GM18861 (cell line): ENCODE data around the gene SLC6A3.
"Not testable (repeated sequence)": the region's sequence is repeated elsewhere in the genome, so short reads cannot be mapped to it uniquely, and the experiment has no call there.

ENCODE experiments used
- ATAC-seq: cut with Tn5 transposase; IDR thresholded peaks from one replicate; pipeline ENCODE4 v1.9.1; 2021; ENCODE audit not compliant: unreplicated experiment

Gene SLC6A3

GRCh38 chr5:1478271-1479035 is 33.2 kb upstream of the SLC6A3 start:
- ATAC-seq, result no peak

GRCh38 chr5:1477341-1477740 is 32.1 kb upstream of the SLC6A3 start:
- ATAC-seq, result no peak

- no peak for ATAC-seq
These were observed 31.7 kb upstream of the SLC6A3 start for GRCh38 chr5:1476967-1477310.

GRCh38 chr5:1476181-1476966 is 31.1 kb upstream of the SLC6A3 start:
- no peak for ATAC-seq

- ATAC-seq, result not testable (repeated sequence)
These were observed 30.3 kb upstream of the SLC6A3 start for GRCh38 chr5:1475544-1475900.

GRCh38 chr5:1474866-1475543 is 29.8 kb upstream of the SLC6A3 start:
- ATAC-seq, result no peak

- ATAC-seq, result no peak
These were observed 29.1 kb upstream of the SLC6A3 start for GRCh38 chr5:1474183-1474839.

- ATAC-seq, result no peak
These were observed 28.5 kb upstream of the SLC6A3 start for GRCh38 chr5:1473746-1474145.

GRCh38 chr5:1472964-1473628 is 27.9 kb upstream of the SLC6A3 start:
- no peak for ATAC-seq

- ATAC-seq, result no peak
These were observed 27.0 kb upstream of the SLC6A3 start for GRCh38 chr5:1471997-1472963.

- no peak for ATAC-seq
These were observed 26.1 kb upstream of the SLC6A3 start for GRCh38 chr5:1471240-1471853.

GRCh38 chr5:1470762-1471211 is 25.5 kb upstream of the SLC6A3 start:
- no peak for ATAC-seq

- ATAC-seq, result no peak
These were observed 23.6 kb upstream of the SLC6A3 start for GRCh38 chr5:1468629-1469527.

- no peak for ATAC-seq
These were observed 23.0 kb upstream of the SLC6A3 start for GRCh38 chr5:1468247-1468612.

GRCh38 chr5:1467341-1468246 is 22.4 kb upstream of the SLC6A3 start:
- ATAC-seq, result no peak

- ATAC-seq, result no peak
These were observed 21.5 kb upstream of the SLC6A3 start for GRCh38 chr5:1466631-1467265.

- ATAC-seq, result no peak
These were observed 20.8 kb upstream of the SLC6A3 start for GRCh38 chr5:1465966-1466471.
